WTC11 (cell line): ENCODE measurements around the gene FMNL3. TPM values are rescaled to one million over a fixed set of nuclear protein-coding genes. Genes with fewer than 3 reads are reported as not detected.
"Not testable (repeated sequence)": the region's sequence is repeated elsewhere in the genome, so short reads cannot be mapped to it uniquely, and the experiment has no call there.

ENCODE experiments used
- ATAC-seq: fragments of 200-7000 bp; cut with Tn5 transposase; 2 replicates; pipeline ENCODE4 v1.10.0; 2021; ENCODE audit warnings: mild to moderate bottlenecking, moderate library complexity
- CTCF ChIA-PET: fragments of 300-600 bp; sonication (Branson Sonifier 250); formaldehyde crosslinking; loops from one replicate; lab custom pipeline; 2021; ENCODE audit warnings: antibody characterized with exemption; lab: Charles Lee
- POLR2A ChIA-PET: fragments of 350-600 bp; sonication (Branson Sonifier 250); formaldehyde crosslinking; loops from one replicate; lab custom pipeline; 2021; ENCODE audit warnings: antibody characterized with exemption; lab: Charles Lee
- DNase-seq: peaks from one replicate; pipeline ENCODE4 v3.0.0; 2021; ENCODE audit warnings: low spot score
- H3K27ac Mint-ChIP-seq: 2 replicates; pipeline ENCODE4 v1.8.0; 2021; ENCODE audit warnings: mixed read lengths
- H3K27me3 Mint-ChIP-seq: 2 replicates; pipeline ENCODE4 v1.8.0; 2021; ENCODE audit warnings: low read depth, mild to moderate bottlenecking, moderate library complexity, mixed read lengths
- H3K36me3 Mint-ChIP-seq: 2 replicates; pipeline ENCODE4 v1.8.0; 2021; ENCODE audit warnings: mixed read lengths
- H3K4me1 Mint-ChIP-seq: 2 replicates; pipeline ENCODE4 v1.8.0; 2022; ENCODE audit warnings: mixed read lengths
- H3K4me3 Mint-ChIP-seq: 2 replicates; pipeline ENCODE4 v1.8.0; 2021; ENCODE audit warnings: mild to moderate bottlenecking, moderate library complexity, mixed read lengths
- H3K9me3 Mint-ChIP-seq: 2 replicates; pipeline ENCODE4 v1.8.0; 2021; ENCODE audit warnings: mixed read lengths
- CREM ChIP-seq: sonication (generic); formaldehyde crosslinking; IDR thresholded peaks from 2 replicates; pipeline ENCODE4 v1.8.1; 2022; ENCODE audit warnings: mild to moderate bottlenecking, missing genetic modification reagents, moderate library complexity
- FOXP1 ChIP-seq: sonication (generic); formaldehyde crosslinking; IDR thresholded peaks from 2 replicates; pipeline ENCODE4 v1.8.0; 2022; ENCODE audit warnings: missing genetic modification reagents, mild to moderate bottlenecking, moderate library complexity, borderline replicate concordance
- KAT7 ChIP-seq: sonication (generic); formaldehyde crosslinking; IDR thresholded peaks from 2 replicates; pipeline ENCODE4 v1.8.1; 2023; ENCODE audit warnings: missing genetic modification reagents, mild to moderate bottlenecking, borderline replicate concordance
- MXD4 ChIP-seq: fragments of 250-450 bp; sonication (Bioruptor Pico); IDR thresholded peaks from 2 replicates; pipeline ENCODE4 v1.8.0; 2021; ENCODE audit warnings: mild to moderate bottlenecking, moderate library complexity, borderline replicate concordance
- NFE2L1 ChIP-seq: sonication (generic); formaldehyde crosslinking; IDR thresholded peaks from 2 replicates; pipeline ENCODE4 v1.8.1; 2023; ENCODE audit warnings: missing genetic modification reagents
- RELA ChIP-seq: sonication (generic); formaldehyde crosslinking; IDR thresholded peaks from 2 replicates; pipeline ENCODE4 v1.8.1; 2022; ENCODE audit warnings: missing genetic modification reagents, mild to moderate bottlenecking, borderline replicate concordance
- TEAD1 ChIP-seq: sonication (generic); formaldehyde crosslinking; IDR thresholded peaks from 2 replicates; pipeline ENCODE4 v1.8.0; 2022; ENCODE audit warnings: mild to moderate bottlenecking, missing genetic modification reagents
- TEAD4 ChIP-seq: sonication (generic); formaldehyde crosslinking; IDR thresholded peaks from 2 replicates; pipeline ENCODE4 v1.8.0; 2022; ENCODE audit warnings: mild to moderate bottlenecking, missing genetic modification reagents
- ZNF138 ChIP-seq: sonication (generic); formaldehyde crosslinking; conservative IDR thresholded peaks from 2 replicates; pipeline ENCODE4 v1.8.1; 2022; ENCODE audit warnings: mild to moderate bottlenecking, moderate library complexity, missing genetic modification reagents
- ZNF232 ChIP-seq: sonication (generic); formaldehyde crosslinking; IDR thresholded peaks from 2 replicates; pipeline ENCODE4 v1.8.0; 2022; ENCODE audit warnings: mild to moderate bottlenecking, missing genetic modification reagents
- ZNF396 ChIP-seq: fragments of 250-450 bp; sonication (Bioruptor Pico); IDR thresholded peaks from 2 replicates; pipeline ENCODE4 v1.8.0; 2021; ENCODE audit warnings: mild to moderate bottlenecking, moderate library complexity, borderline replicate concordance
- total RNA-seq: library from RNA; stranded (reverse); gene quantifications from 3 replicates; pipeline ENCODE4 v1.2.3, GENCODE V29; 2021
- TF ChIP-seq, protein P1 (sequence below): sonication (generic); formaldehyde crosslinking; IDR thresholded peaks from 2 replicates; pipeline ENCODE4 v1.8.1; 2022; ENCODE audit warnings: missing genetic modification reagents, borderline replicate concordance
- TF ChIP-seq, protein P2 (sequence below): fragments of 250-450 bp; sonication (Bioruptor Pico); IDR thresholded peaks from 2 replicates; pipeline ENCODE4 v1.9.0; 2021; ENCODE audit warnings: mild to moderate bottlenecking
- TF ChIP-seq, protein P3 (sequence below): fragments of 250-450 bp; sonication (Bioruptor Pico); IDR thresholded peaks from 2 replicates; pipeline ENCODE4 v1.8.0; 2021; ENCODE audit warnings: mild to moderate bottlenecking

The FMNL3 gene
- total RNA-seq, 1 experiment from 2014 or later = 19.3 TPM

DNA sequence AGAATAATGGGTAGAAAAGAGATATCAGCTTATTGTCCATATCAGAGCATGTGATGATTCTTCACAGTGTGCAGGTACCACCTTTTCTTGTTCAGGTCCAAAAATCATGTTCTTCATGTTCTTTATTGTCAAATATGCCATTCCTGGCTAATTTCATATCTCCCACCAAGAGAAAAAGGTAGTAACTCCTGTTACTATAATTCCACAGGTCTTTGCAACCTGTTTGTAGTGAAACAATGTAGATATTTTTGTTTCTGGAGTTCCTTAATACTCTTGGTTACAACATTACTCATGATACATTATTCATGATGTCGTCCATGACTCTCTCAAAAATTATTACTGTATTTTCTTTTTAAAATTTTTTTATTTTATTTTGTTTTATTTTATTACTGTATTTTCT, 22.8 kb upstream of the FMNL3 start (continued):
- TF ChIP-seq, protein P1, sequence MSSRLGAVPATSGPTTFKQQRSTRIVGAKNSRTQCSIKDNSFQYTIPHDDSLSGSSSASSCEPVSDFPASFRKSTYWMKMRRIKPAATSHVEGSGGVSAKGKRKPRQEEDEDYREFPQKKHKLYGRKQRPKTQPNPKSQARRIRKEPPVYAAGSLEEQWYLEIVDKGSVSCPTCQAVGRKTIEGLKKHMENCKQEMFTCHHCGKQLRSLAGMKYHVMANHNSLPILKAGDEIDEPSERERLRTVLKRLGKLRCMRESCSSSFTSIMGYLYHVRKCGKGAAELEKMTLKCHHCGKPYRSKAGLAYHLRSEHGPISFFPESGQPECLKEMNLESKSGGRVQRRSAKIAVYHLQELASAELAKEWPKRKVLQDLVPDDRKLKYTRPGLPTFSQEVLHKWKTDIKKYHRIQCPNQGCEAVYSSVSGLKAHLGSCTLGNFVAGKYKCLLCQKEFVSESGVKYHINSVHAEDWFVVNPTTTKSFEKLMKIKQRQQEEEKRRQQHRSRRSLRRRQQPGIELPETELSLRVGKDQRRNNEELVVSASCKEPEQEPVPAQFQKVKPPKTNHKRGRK (CRISPR knock-in tag) = no peak
- TF ChIP-seq, protein P2, sequence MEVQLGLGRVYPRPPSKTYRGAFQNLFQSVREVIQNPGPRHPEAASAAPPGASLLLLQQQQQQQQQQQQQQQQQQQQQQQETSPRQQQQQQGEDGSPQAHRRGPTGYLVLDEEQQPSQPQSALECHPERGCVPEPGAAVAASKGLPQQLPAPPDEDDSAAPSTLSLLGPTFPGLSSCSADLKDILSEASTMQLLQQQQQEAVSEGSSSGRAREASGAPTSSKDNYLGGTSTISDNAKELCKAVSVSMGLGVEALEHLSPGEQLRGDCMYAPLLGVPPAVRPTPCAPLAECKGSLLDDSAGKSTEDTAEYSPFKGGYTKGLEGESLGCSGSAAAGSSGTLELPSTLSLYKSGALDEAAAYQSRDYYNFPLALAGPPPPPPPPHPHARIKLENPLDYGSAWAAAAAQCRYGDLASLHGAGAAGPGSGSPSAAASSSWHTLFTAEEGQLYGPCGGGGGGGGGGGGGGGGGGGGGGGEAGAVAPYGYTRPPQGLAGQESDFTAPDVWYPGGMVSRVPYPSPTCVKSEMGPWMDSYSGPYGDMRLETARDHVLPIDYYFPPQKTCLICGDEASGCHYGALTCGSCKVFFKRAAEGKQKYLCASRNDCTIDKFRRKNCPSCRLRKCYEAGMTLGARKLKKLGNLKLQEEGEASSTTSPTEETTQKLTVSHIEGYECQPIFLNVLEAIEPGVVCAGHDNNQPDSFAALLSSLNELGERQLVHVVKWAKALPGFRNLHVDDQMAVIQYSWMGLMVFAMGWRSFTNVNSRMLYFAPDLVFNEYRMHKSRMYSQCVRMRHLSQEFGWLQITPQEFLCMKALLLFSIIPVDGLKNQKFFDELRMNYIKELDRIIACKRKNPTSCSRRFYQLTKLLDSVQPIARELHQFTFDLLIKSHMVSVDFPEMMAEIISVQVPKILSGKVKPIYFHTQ (CRISPR knock-in tag) = no peak
- TF ChIP-seq KAT7 (CRISPR knock-in tag) (no peak), ZNF232 (no peak), CREM (CRISPR knock-in tag) (no peak)
- TF ChIP-seq, all 79 proteins: peak for 0

DNA sequence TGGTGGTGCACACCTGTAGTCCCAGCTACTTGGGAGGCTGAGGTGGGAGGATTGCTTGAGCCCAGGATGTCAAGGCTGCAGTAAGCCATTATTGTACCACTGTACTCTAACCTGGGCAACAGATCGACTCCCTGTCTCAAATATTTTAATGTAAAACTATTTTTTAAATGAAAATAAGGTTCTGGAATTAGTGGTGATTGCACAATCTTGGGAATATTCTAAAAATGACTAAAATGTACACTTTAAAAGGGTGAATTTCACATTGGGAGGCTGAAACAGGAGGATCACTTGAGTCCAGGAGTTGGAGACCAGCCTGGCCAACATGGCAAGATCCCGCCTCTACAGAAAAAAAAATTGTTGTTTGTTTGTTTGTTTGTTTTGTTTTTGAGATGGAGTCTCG, 21.2 kb upstream of the FMNL3 start:
- ATAC-seq = no peak
- no peak overlapping the region for H3K4me3 Mint-ChIP-seq
- CTCF ChIA-PET = no interaction called here

DNA sequence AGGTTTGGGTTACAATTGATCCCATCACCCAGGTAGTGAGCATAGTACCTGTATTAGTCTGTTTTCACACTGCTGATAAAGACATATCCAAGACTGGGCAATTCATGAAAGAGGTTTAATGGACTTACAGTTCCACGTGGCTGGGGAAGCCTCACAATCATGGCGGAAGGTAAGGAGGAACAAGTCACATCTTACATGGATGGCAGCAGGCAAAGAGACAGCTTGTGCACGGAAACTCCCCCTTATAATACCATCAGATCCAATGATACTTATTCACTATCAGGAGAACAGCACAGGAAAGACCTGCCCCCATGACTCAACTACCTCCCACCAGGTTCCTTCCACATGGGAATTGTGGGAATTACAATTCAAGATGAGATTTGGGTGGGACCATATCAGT, 14.2 kb upstream of the FMNL3 start:
- DNase-seq, H3K4me1 Mint-ChIP-seq, H3K27ac Mint-ChIP-seq, H3K4me3 Mint-ChIP-seq, CTCF ChIA-PET, H3K9me3 Mint-ChIP-seq, ATAC-seq, H3K27me3 Mint-ChIP-seq, POLR2A ChIA-PET, H3K36me3 Mint-ChIP-seq: not testable (repeated sequence)

More for the DNA sequence above, 21.2 kb upstream of the FMNL3 start:
- H3K27ac Mint-ChIP-seq = no peak overlapping the region
- H3K9me3 Mint-ChIP-seq = 0 out of 2 replicates have a peak, but pooled peaks cover 4% of the 10 kb centered on the region
- DNase-seq = no peak
- peaks cover 8% of the 10 kb centered on the region for H3K27me3 Mint-ChIP-seq
- no peak for TF ChIP-seq TEAD1 (CRISPR knock-in tag)
- TF ChIP-seq MXD4 (CRISPR knock-in tag) = no peak
- TF ChIP-seq NFE2L1 (CRISPR knock-in tag) = no peak
- no peak for TF ChIP-seq ZNF138 (CRISPR knock-in tag)
- TF ChIP-seq CREM (CRISPR knock-in tag) = no peak
- no peak for TF ChIP-seq TEAD4
- H3K36me3 Mint-ChIP-seq = no peaks in the 10 kb centered on the region
- POLR2A ChIA-PET = no interaction called here
- H3K4me1 Mint-ChIP-seq = no peaks in the 10 kb centered on the region

DNA sequence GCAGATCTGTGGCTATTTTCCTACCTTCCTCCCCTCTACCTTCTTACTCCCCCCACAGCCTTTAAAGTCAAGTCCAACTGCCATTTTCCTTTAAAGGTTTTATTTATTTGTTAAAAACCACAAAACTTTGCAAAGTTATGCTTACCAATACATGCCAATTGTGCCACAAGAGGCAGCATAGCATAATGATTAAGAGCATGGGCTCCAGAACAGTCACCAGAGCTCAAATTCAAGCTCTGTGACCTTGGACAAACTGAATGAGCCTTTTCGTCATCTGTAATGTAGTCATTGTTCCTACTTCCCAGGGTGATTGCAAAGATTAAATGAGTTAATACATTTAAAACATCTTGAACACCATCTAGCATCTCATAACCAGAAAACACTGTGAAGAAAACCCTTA, 13.0 kb upstream of the FMNL3 start:
- H3K27ac Mint-ChIP-seq = no peak overlapping the region
- CTCF ChIA-PET = interaction anchor here (1.0 to 1.6 kb wide), 4 partner anchors 21 to 97 kb away, joined by 3 to 6 read pairs (median 4); partner anchors contain the start of genes PRPF40B and TMBIM6
- DNase-seq (no peak), ATAC-seq (no peak)
- H3K9me3 Mint-ChIP-seq = peaks cover 8% of the 10 kb centered on the region; the same call in 1 of the 2 replicates
- no peaks in the 10 kb centered on the region for H3K36me3 Mint-ChIP-seq
- H3K4me1 Mint-ChIP-seq = no peaks in the 10 kb centered on the region
- peaks cover 4% of the 10 kb centered on the region for H3K27me3 Mint-ChIP-seq
- no peak overlapping the region for H3K4me3 Mint-ChIP-seq
- POLR2A ChIA-PET = no interaction called here
- TF ChIP-seq FOXP1 (CRISPR knock-in tag) (no peak), ZNF396 (CRISPR knock-in tag) (no peak), CREM (CRISPR knock-in tag) (no peak), ZNF138 (CRISPR knock-in tag) (no peak), RELA (CRISPR knock-in tag) (no peak)
- TF ChIP-seq, protein P3, sequence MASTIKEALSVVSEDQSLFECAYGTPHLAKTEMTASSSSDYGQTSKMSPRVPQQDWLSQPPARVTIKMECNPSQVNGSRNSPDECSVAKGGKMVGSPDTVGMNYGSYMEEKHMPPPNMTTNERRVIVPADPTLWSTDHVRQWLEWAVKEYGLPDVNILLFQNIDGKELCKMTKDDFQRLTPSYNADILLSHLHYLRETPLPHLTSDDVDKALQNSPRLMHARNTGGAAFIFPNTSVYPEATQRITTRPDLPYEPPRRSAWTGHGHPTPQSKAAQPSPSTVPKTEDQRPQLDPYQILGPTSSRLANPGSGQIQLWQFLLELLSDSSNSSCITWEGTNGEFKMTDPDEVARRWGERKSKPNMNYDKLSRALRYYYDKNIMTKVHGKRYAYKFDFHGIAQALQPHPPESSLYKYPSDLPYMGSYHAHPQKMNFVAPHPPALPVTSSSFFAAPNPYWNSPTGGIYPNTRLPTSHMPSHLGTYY (CRISPR knock-in tag) = no peak

DNA sequence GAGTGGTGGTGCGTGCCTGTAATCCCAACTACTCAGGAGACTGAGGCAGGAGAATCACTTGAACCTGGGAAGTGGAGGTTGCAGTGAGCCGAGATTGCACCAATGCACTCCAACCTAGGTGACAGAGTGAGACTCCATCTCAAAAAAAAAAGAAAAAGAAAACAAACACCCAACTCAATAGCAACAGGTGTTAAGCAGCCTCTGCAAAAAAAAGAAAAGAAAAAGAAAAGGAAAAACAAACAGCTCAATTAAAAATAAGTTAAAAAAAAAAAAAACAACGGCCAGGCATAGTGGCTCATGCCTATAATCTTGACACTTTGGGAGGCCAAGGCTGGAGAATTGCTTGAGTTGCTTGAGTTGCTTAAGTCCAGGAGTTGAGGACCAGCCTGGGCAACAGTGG, 10.6 kb upstream of the FMNL3 start:
- POLR2A ChIA-PET = interaction anchor here (0.6 kb wide), 1 partner anchor 35 kb away, joined by 3 read pairs; no protein-coding TSS in a partner anchor
- peaks cover 11% of the 10 kb centered on the region for H3K9me3 Mint-ChIP-seq
- not testable (repeated sequence) for H3K36me3 Mint-ChIP-seq, H3K4me3 Mint-ChIP-seq, H3K4me1 Mint-ChIP-seq, DNase-seq, H3K27ac Mint-ChIP-seq, H3K27me3 Mint-ChIP-seq, ATAC-seq
- CTCF ChIA-PET = interaction anchor here (0.6 to 1.9 kb wide), 4 partner anchors 24 to 201 kb away, joined by 3 to 8 read pairs (median 4); partner anchors contain the start of gene TMBIM6
